GM21619 (cell line): ENCODE measurements around the gene HMCES.

Source experiments
- ATAC-seq: cut with Tn5 transposase; IDR thresholded peaks from one replicate; pipeline ENCODE4 v1.9.1; 2021; ENCODE audit not compliant: unreplicated experiment

The HMCES gene

DNA sequence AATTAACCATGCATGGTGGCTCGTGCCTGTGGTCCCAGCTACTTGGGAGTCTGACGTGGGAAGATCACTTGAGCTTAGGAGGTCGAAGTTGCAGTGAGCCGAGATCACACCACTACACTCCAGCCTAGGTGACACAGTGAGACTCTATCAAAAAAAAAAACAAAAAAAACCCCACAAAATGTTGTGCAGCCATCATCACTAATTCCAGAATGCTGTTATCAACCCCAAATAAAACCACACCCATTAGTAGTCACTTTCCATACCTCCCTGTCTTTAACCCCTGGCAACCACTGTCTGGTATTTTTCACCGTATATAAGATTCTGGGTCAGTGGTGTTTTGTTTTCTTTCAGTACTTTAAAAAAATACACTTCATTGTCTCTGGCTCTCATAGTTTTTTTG, 16.6 kb downstream of the HMCES start:
- ATAC-seq: no peak

- no peak for ATAC-seq
These were observed 25.7 kb downstream of the HMCES start for GRCh38 chr3:129304146-129304961.

DNA sequence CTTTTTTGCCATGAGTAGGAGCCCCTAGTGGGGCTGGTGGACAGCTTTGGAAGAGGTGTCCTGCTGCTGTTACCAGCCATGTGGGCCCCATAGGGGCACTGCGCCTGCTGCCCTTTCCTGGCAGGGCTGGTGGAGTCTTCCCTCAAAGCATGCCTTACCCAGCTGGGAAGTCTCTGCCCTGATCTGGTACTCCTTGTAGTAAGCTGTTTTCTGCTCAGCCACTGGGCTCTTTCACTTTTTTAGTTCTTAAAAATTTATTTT, 26.2 kb downstream of the HMCES start:
- no peak for ATAC-seq

DNA sequence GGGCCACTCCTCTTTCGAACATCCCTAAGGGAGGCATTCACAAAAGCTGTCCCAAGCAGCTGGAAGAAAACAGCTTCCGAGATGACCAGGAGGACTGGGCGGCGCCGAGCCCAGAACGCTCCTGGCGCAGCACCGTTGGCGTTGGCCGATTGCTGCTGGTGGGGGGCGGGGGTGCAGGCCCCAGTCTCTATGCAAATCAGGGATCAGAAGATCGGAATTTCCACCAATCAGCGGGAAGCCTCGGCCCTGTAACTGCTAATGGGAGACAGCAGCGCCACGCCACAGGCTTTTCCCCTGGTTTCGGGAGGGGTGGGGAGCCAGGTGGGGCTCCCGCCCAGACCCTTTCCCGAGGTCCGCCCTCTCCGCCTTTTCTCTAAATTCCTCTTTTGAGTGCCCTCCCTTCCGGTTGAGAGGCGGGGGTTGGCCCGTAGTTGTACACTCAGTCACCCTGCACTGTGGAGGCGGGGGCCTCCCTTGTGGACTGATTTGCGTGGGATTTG, 27.0 kb downstream of the HMCES start:
- ATAC-seq: peak; percentile 44

DNA sequence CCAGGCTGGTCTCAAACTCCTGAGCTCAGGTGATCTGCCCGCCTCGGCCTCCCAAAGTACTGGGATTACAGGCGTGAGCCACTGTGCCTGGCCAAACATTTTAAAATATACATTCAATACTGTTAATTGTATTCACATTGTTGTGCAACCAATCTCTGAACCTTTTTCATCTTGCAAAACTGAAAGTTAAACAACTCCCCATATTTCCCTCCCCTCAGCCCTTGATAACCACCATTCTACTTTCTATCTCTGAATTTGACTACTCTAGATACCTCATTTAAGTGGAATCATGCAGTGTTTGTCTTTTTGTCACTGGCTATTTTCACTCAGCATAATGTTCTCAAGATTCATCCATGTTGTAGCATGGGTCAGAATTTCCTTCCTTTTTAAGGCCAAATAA, 30.0 kb downstream of the HMCES start:
- ATAC-seq: no peak

- peak; percentile 29 for ATAC-seq
These were observed 31.7 kb downstream of the HMCES start for GRCh38 chr3:129310111-129311011.

DNA sequence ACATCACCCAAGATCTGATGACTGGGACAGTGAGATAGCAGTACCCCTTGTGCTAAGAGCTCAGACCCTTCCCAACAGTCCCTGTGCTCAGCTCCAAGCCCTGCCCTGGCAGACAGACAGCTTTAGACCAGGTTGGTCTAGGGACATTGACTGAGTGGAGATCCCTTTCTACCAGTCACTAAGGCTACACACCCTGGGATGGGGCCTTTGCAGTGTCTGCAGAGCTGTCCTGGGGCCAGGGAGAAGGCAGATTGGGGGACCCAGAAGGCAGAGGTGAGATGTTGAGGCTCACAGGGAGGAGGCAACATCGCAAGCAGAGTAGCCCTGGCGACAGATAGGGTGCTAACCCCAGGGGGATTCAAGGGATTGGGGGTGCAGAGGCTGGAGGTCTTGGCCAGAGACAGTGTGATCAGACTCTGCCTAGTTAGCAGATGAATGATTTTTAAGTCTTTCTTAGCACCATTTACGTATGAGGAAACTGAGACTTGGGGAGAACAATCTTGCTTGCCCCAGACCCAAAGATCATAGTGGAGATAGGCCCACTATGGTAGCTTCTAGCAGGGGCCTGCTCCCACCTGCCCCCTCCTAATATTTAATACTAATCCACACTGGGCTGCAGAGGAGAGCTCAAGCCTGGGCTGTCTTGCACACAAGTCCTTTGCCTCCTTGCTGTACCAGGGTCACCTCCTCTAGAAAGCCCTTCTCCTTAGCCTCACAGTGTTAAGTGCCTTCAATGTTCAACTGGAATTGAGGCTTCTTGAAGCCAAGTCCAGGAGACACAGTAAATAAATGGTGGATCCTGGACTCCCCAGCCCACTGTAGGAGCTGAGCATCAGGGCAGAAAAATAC, 32.6 kb downstream of the HMCES start:
- ATAC-seq: no peak

GRCh38 chr3:129312021-129312639, 33.5 kb downstream of the HMCES start:
- ATAC-seq: no peak

DNA sequence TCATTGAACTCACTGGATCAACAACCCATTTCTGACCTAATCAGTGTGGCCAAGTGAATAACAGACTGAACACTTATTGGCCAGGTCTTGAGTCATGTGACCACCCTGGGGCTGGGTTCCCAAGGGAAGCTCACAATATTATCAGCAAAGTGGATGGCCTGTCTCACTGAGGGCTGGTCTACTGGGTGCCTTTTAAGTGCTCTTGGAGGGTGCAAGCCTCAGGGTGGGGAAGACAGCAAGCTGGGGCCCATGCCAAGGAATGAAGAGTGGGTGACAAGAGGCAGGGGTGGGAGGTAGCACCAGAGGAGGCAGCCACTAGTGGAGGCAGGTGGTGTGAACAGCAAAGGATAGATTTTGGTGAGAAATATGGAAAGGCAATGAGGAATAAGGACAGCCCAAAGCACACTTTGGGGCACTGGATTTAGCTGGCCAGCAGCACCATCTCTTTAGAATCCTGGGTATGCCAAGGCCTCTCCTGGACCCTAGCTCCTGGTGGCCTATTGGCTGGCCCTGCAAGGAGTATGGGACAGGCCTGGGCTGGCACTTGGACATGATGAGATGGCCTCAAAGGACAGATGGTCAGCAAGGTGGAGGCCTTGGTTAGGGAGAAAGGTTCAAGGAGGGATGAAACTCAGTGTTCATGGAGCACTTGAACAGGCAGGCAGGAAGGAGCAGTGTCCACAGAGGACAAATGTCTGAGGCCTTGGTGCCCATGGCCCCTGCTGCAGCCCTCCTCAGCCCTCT, 34.2 kb downstream of the HMCES start:
- ATAC-seq: no peak

- no peak for ATAC-seq
These were observed 34.7 kb downstream of the HMCES start for GRCh38 chr3:129313415-129313664.

DNA sequence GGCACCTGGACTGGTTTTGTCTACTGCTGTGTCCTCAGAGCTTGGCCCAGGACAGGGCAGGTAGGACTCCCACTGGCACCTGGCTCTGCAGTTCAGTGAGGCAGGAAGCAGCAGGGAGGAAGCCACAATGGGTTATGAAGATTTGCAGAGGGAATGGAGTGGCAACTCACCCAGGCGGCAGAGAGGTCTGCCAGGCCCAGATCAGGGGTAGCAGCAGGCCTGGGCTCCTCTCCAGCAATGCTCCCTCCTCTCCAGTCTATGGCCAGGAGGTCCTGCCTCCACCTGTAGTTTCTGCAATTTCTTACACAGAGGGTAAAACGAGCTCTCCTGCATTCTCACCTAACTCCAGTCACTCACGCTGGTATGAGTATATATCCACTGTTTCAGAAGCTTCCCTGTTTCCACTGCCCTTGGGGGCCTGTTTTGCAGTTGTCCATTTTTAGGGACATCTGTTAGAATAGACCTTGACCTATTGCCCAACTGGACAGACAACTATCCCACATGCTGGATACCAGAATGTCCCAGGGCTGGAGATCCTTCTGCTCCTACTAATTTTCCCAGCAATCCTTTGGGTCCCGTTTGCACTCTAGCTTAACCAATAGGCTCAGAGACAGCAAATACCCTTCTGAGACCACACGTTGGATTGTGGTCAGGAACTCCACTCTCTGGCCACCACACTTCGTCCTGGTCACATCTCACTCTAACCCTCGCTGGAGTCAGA, 35.2 kb downstream of the HMCES start:
- no peak for ATAC-seq

GRCh38 chr3:129314386-129315222, 35.9 kb downstream of the HMCES start:
- peak; percentile 24 for ATAC-seq

DNA sequence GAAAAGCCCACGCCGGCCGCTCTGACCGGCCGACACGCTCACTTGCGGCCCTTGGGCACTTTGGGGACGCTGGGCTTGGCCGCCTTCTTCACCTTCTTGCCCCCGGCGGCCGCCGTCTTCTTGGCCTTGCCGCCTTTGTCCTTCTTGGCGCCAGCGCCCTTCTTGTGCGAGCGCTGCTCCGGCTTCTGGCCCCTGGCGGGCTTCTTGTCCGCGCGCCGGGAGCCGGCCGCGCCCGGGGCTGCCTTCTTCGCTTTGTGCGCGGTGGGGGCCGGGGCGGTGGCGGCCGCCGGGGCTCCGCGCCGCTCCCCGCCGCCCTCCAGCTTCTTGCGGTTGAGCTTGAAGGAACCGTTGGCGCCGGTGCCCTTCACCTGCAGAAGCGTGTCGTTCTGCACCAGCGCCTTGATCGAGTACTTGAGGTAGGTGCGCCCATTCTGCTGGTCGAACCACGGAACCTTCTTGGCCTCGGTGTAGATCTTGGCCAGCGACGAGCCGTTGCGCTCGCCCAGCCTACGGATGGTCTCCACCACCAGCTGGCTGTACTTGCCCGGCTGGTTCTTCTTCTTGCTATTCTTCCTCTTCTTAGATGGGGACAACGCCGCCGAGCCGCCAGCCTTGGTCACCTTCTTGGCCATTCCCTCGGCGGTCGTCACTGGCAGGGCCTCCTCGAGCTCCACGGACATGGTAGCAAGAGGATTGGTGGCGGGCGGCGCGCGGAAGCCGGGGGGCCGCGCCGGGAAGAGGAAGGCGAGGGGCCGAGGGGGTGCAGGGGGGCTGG, 36.7 kb downstream of the HMCES start:
- ATAC-seq: no peak

- ATAC-seq: no peak
These were observed 37.3 kb downstream of the HMCES start for GRCh38 chr3:129315998-129316247.

DNA sequence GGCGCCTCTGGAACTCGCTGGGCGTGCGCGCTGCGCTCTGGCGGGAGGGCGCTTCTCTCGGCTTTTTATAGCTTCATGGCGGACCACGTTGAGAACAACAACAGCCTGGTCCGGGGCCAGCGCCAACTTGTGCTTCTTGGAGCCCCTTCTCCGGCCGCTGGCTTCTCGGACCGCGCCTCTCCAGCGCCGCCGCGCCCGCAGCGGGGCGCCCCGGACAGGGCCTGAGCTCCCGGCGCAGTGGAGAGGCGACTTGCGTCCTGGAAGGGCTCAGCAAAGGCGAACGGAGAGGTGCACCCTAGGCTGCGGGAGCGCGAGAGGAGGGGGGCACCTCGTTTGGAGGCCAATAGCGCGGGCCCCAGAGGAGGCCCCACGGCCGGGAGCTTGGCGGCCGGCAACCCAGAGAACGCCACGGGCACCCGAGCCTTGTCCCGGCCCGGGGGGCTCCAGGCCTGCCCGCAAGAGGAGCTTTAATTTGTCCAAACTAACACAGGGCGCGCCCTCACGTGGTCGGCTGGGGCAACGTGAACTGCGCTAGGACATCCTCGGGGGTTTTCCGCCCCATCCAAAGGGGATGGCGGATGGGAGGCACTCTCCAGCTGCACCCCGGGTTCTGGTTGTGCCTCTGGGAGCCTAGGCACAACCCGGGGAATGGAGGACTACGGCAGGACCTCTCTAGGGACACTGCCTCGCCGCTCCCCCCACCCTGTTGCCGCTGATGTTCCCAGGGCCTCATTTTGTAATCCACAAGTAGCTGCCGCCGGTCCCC, 37.8 kb downstream of the HMCES start:
- ATAC-seq: no peak

- no peak for ATAC-seq
These were observed 38.5 kb downstream of the HMCES start for GRCh38 chr3:129317014-129317771.

GRCh38 chr3:129317848-129318247, 39.2 kb downstream of the HMCES start:
- ATAC-seq: no peak
